Liver (tissue), 9 donors: ENCODE results near the gene UBE2U. TPM values are rescaled to one million over a fixed set of nuclear protein-coding genes. Genes with fewer than 3 reads are reported as not detected.

Experiments used
- DNase-seq: peaks from one replicate; pipeline ENCODE4 v3.0.0-alpha.2; 2017; ENCODE audit warnings: low spot score
- H3K27ac ChIP-seq, 2 donors: one replicate each; pipeline ENCODE4 v1.7.0; 2013; ENCODE audit warnings: inconsistent platforms in 2 of 2, low read length in 2 of 2, control low read depth in 1 of 2, low read depth in 1 of 2, mild to moderate bottlenecking in 1 of 2
- H3K27me3 ChIP-seq, 4 donors: one replicate each; pipeline versions ENCODE4 v1.6.1 to v1.7.0; 2013; ENCODE audit warnings: low read length in 3 of 4, inconsistent platforms in 1 of 4, mild to moderate bottlenecking in 1 of 4, moderate library complexity in 1 of 4; ENCODE audit not compliant: control insufficient read depth in 4 of 4, insufficient read depth in 4 of 4
- H3K36me3 ChIP-seq, 4 donors: one replicate each; pipeline versions ENCODE4 v1.6.1 to v1.7.0; 2013; ENCODE audit warnings: low read length in 3 of 4, mild to moderate bottlenecking in 3 of 4, low read depth in 1 of 4, moderate library complexity in 1 of 4; ENCODE audit not compliant: control insufficient read depth in 4 of 4, insufficient read depth in 3 of 4
- H3K4me1 ChIP-seq, 4 donors: one replicate each; pipeline versions ENCODE4 v1.6.1 to v1.7.0; 2013; ENCODE audit warnings: low read length in 3 of 4, mild to moderate bottlenecking in 3 of 4, moderate library complexity in 1 of 4; ENCODE audit not compliant: control insufficient read depth in 4 of 4, insufficient read depth in 4 of 4
- H3K4me3 ChIP-seq, 3 donors: one replicate each; pipeline versions ENCODE4 v1.6.1 to v1.7.0; 2013; ENCODE audit warnings: low read length in 3 of 3, control low read depth in 1 of 3, low read depth in 1 of 3, mild to moderate bottlenecking in 1 of 3
- H3K9ac ChIP-seq, 2 donors: one replicate each; pipeline ENCODE4 v1.7.0; 2013; ENCODE audit warnings: low read length in 2 of 2, mild to moderate bottlenecking in 2 of 2, moderate library complexity in 2 of 2, control low read depth in 1 of 2, low read depth in 1 of 2
- H3K9me3 ChIP-seq, 4 donors: one replicate each; pipeline versions ENCODE4 v1.6.1 to v1.7.0; 2013; ENCODE audit warnings: low read length in 3 of 4; ENCODE audit not compliant: control insufficient read depth in 4 of 4
- ATF3 ChIP-seq: IDR thresholded peaks from 2 replicates; pipeline ENCODE4 v1.6.1; 2016; ENCODE audit warnings: antibody characterized with exemption
- EGR1 ChIP-seq, 2 donors: IDR thresholded peaks; 2 replicates each; pipeline ENCODE4 v1.6.1; 2016 to 2018; ENCODE audit warnings: antibody characterized with exemption in 2 of 2, low read depth in 2 of 2
- FOXA1 ChIP-seq: IDR thresholded peaks from 2 replicates; pipeline ENCODE4 v1.6.1; 2016; ENCODE audit warnings: antibody characterized with exemption
- FOXA2 ChIP-seq: IDR thresholded peaks from 2 replicates; pipeline ENCODE4 v1.6.1; 2016; ENCODE audit warnings: antibody characterized with exemption
- GABPA ChIP-seq, 2 donors: IDR thresholded peaks in 1 of 2; conservative IDR thresholded peaks in 1 of 2; 2 replicates each; pipeline ENCODE4 v1.6.1; 2016; ENCODE audit warnings: antibody characterized with exemption in 2 of 2, mild to moderate bottlenecking in 1 of 2, moderate library complexity in 1 of 2
- HNF4A ChIP-seq, 2 donors: conservative IDR thresholded peaks; 2 replicates each; pipeline ENCODE4 v1.6.1; 2016; ENCODE audit warnings: antibody characterized with exemption in 2 of 2, mild to moderate bottlenecking in 2 of 2
- HNF4G ChIP-seq: IDR thresholded peaks from 2 replicates; pipeline ENCODE4 v1.6.1; 2016; ENCODE audit warnings: antibody characterized with exemption
- JUND ChIP-seq, 2 donors: IDR thresholded peaks; 2 replicates each; pipeline ENCODE4 v1.6.1; 2016; ENCODE audit warnings: antibody characterized with exemption in 2 of 2
- NR2F2 ChIP-seq: IDR thresholded peaks from 2 replicates; pipeline ENCODE4 v1.6.1; 2016; ENCODE audit warnings: antibody characterized with exemption
- RAD21 ChIP-seq, 2 donors: IDR thresholded peaks; 2 replicates each; pipeline ENCODE4 v1.6.1; 2016; ENCODE audit warnings: antibody characterized with exemption in 2 of 2, mild to moderate bottlenecking in 2 of 2
- REST ChIP-seq: IDR thresholded peaks from 2 replicates; pipeline ENCODE4 v1.6.1; 2016; ENCODE audit warnings: antibody characterized with exemption, mild to moderate bottlenecking
- RXRA ChIP-seq, 2 donors: IDR thresholded peaks; 2 replicates each; pipeline ENCODE4 v1.6.1; 2017 to 2018; ENCODE audit warnings: antibody characterized with exemption in 2 of 2, mild to moderate bottlenecking in 1 of 2
- SP1 ChIP-seq: IDR thresholded peaks from 2 replicates; pipeline ENCODE4 v1.6.1; 2018; ENCODE audit warnings: antibody characterized with exemption, mild to moderate bottlenecking
- TAF1 ChIP-seq: conservative IDR thresholded peaks from 2 replicates; pipeline ENCODE4 v1.6.1; 2016; ENCODE audit warnings: antibody characterized with exemption, mild to moderate bottlenecking
- YY1 ChIP-seq: IDR thresholded peaks from 2 replicates; pipeline ENCODE4 v1.6.1; 2016; ENCODE audit warnings: antibody characterized with exemption, mild to moderate bottlenecking
- WGBS: extraction: QIAGEN DNeasy Blood & Tissue Kit; methylation state at CpG from one replicate; pipeline ENCODE4 v1.1.7; 2013; 5-methylcytosine and 5-hydroxymethylcytosine counted together
- polyA plus RNA-seq, 2 donors: library from polyadenylated mRNA; stranded (reverse) in 1 of 2; unstranded in 1 of 2; fragments of 200-250 nt in 1 of 2; fragments of >200 nt in 1 of 2; fragmentation: Nextera tagmentation in 1 of 2; extraction: Ambion mirVana in 1 of 2; gene quantifications; one replicate each; pipeline versions ENCODE4 v1.2.1 to v1.2.3, GENCODE V29; 2013 to 2015
- total RNA-seq, 2 donors: library from RNA; depleted of rRNA; stranded (reverse); fragments of >200 nt; gene quantifications; one replicate each; pipeline ENCODE4 v1.2.3, GENCODE V29; 2014
- TF ChIP-seq, protein P1 (sequence below): IDR thresholded peaks from 2 replicates; pipeline ENCODE4 v1.6.1; 2016; ENCODE audit warnings: antibody characterized with exemption
- TF ChIP-seq, protein P2 (sequence below): IDR thresholded peaks from 2 replicates; pipeline ENCODE4 v1.6.1; 2016; ENCODE audit warnings: antibody characterized with exemption
- TF ChIP-seq, protein P3 (sequence below): fragments of 150-350 bp; IDR thresholded peaks from 2 replicates; pipeline ENCODE4 v1.5.1; 2017; ENCODE audit warnings: improper control_type of control experiment, low read depth, low read length; ENCODE audit not compliant: missing input control
- donor health status: healthy.
- donor health status: healthy.
- donor health status: healthy.
- donor health status: healthy.
- donor health status: healthy.

Gene UBE2U
- total and polyA plus RNA-seq, 4 donors = not detected

DNA sequence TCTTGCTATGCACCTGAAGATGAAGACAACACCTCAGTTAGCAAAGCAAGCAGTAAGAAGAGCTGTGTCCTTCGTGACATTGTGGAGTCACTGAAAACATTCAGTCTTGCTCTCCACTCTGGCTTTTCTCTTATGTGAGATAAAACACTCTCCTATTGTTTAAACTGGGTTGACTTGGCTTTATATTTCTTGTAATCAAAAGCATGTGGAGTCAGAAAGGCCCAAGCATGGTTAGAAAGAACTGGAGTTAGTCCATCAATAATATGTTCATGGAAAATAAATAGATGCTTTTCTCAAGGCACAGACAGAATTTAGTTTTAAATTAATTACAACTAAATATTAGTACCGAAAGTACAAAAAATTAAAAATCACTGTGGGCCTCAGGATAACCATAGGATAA is 61.7 kb downstream of the UBE2U start:
- no peaks in the 10 kb centered on the region for H3K27me3 ChIP-seq
- 85% methylated on average over 2 of the region's 2 CpGs for WGBS
- no peaks in the 10 kb centered on the region for H3K36me3 ChIP-seq
- no peak overlapping the region for H3K9ac ChIP-seq
- no peaks in the 10 kb centered on the region for H3K9me3 ChIP-seq
- no peak overlapping the region for H3K4me3 ChIP-seq
- H3K27ac ChIP-seq = no peak overlapping the region
- DNase-seq = no peak
- TF ChIP-seq RAD21 (IDR thresholded peaks at IDR 0.05) (no peak), ATF3 (no peak), RXRA (IDR thresholded peaks at IDR 0.05) (no peak), YY1 (no peak), FOXA2 (no peak), REST (no peak), HNF4A (conservative IDR thresholded peaks at IDR 0.05) (no peak), JUND (IDR thresholded peaks at IDR 0.05) (no peak), FOXA1 (no peak), TAF1 (no peak), HNF4G (no peak), EGR1 (IDR thresholded peaks at IDR 0.05; ENCODE audit: low read depth in 2 of 2) (no peak), NR2F2 (no peak), SP1 (no peak), GABPA (IDR thresholded peaks at IDR 0.05 in 1 of 2, conservative IDR thresholded peaks at IDR 0.05 in 1 of 2) (no peak)
- TF ChIP-seq, protein P1, sequence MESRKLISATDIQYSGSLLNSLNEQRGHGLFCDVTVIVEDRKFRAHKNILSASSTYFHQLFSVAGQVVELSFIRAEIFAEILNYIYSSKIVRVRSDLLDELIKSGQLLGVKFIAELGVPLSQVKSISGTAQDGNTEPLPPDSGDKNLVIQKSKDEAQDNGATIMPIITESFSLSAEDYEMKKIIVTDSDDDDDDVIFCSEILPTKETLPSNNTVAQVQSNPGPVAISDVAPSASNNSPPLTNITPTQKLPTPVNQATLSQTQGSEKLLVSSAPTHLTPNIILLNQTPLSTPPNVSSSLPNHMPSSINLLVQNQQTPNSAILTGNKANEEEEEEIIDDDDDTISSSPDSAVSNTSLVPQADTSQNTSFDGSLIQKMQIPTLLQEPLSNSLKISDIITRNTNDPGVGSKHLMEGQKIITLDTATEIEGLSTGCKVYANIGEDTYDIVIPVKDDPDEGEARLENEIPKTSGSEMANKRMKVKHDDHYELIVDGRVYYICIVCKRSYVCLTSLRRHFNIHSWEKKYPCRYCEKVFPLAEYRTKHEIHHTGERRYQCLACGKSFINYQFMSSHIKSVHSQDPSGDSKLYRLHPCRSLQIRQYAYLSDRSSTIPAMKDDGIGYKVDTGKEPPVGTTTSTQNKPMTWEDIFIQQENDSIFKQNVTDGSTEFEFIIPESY = no peak
- TF ChIP-seq, protein P2, sequence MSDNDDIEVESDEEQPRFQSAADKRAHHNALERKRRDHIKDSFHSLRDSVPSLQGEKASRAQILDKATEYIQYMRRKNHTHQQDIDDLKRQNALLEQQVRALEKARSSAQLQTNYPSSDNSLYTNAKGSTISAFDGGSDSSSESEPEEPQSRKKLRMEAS = no peak
- TF ChIP-seq, protein P3, sequence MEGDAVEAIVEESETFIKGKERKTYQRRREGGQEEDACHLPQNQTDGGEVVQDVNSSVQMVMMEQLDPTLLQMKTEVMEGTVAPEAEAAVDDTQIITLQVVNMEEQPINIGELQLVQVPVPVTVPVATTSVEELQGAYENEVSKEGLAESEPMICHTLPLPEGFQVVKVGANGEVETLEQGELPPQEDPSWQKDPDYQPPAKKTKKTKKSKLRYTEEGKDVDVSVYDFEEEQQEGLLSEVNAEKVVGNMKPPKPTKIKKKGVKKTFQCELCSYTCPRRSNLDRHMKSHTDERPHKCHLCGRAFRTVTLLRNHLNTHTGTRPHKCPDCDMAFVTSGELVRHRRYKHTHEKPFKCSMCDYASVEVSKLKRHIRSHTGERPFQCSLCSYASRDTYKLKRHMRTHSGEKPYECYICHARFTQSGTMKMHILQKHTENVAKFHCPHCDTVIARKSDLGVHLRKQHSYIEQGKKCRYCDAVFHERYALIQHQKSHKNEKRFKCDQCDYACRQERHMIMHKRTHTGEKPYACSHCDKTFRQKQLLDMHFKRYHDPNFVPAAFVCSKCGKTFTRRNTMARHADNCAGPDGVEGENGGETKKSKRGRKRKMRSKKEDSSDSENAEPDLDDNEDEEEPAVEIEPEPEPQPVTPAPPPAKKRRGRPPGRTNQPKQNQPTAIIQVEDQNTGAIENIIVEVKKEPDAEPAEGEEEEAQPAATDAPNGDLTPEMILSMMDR = no peak
- no peaks in the 10 kb centered on the region for H3K4me1 ChIP-seq
